Mesenchymal stem cell (in vitro differentiated cells and primary cell): ENCODE measurements around the gene ACVR1C.
"Not testable (repeated sequence)": the region's sequence is repeated elsewhere in the genome, so short reads cannot be mapped to it uniquely, and the experiment has no call there.

Source experiments
- DNase-seq: peaks from one replicate; pipeline ENCODE4 v3.0.0-alpha.2; 2013
- H2AFZ ChIP-seq: one replicate; pipeline ENCODE4 v1.6.1; 2013; ENCODE audit warnings: low read depth, mild to moderate bottlenecking, control low read depth, inconsistent platforms, low read length, moderate library complexity
- H2AK5ac ChIP-seq: 2 replicates; pipeline ENCODE4 v1.6.1; 2013; ENCODE audit warnings: low read length, moderate library complexity, mild to moderate bottlenecking, inconsistent platforms; ENCODE audit not compliant: severe bottlenecking
- H2BK120ac ChIP-seq: one replicate; pipeline ENCODE4 v1.6.1; 2013; ENCODE audit warnings: low read depth, mild to moderate bottlenecking, inconsistent platforms, low read length, moderate library complexity
- H2BK12ac ChIP-seq, 2 experiments: one replicate each; pipeline ENCODE4 v1.6.1; 2013; ENCODE audit warnings: inconsistent platforms in 2 of 2, low read length in 2 of 2, mild to moderate bottlenecking in 2 of 2, moderate library complexity in 2 of 2, control low read depth in 1 of 2
- H2BK15ac ChIP-seq: one replicate; pipeline ENCODE4 v1.6.1; 2013; ENCODE audit warnings: mild to moderate bottlenecking, low read depth, inconsistent platforms; ENCODE audit not compliant: poor library complexity, severe bottlenecking
- H2BK5ac ChIP-seq: 2 replicates; pipeline ENCODE4 v1.6.1; 2013; ENCODE audit warnings: low read depth, mild to moderate bottlenecking, low read length, control low read depth, inconsistent platforms; ENCODE audit not compliant: poor library complexity, severe bottlenecking
- H3K14ac ChIP-seq, 2 experiments: one replicate each; pipeline ENCODE4 v1.6.1; 2013; ENCODE audit warnings: inconsistent platforms in 2 of 2, low read length in 2 of 2, control low read depth in 1 of 2, mild to moderate bottlenecking in 1 of 2, moderate library complexity in 1 of 2
- H3K18ac ChIP-seq, 2 experiments: one replicate each; pipeline ENCODE4 v1.6.1; 2013; ENCODE audit warnings: inconsistent platforms in 2 of 2, low read length in 2 of 2, control low read depth in 1 of 2, low read depth in 1 of 2, mild to moderate bottlenecking in 1 of 2
- H3K23ac ChIP-seq, 2 experiments: one replicate each; pipeline ENCODE4 v1.6.1; 2013; ENCODE audit warnings: inconsistent platforms in 2 of 2, low read length in 2 of 2, mild to moderate bottlenecking in 2 of 2, moderate library complexity in 2 of 2, control low read depth in 1 of 2
- H3K27ac ChIP-seq: 2 replicates; pipeline ENCODE4 v1.5.1; 2013; ENCODE audit warnings: mild to moderate bottlenecking, moderate library complexity, low read length, control low read depth, inconsistent platforms; ENCODE audit not compliant: poor library complexity, severe bottlenecking
- H3K27me3 ChIP-seq, 2 experiments: 2 replicates each; pipeline versions ENCODE4 v1.6.1 to v1.7.0; 2013; ENCODE audit warnings: low read length in 2 of 2, mild to moderate bottlenecking in 2 of 2, moderate library complexity in 2 of 2, control low read depth in 1 of 2, inconsistent platforms in 1 of 2; ENCODE audit not compliant: control insufficient read depth in 1 of 2, insufficient read depth in 1 of 2
- H3K36me3 ChIP-seq, 2 experiments: 2 replicates each; pipeline versions ENCODE4 v1.6.1 to v1.7.0; 2013; ENCODE audit warnings: low read length in 2 of 2, control low read depth in 1 of 2, inconsistent platforms in 1 of 2, low read depth in 1 of 2, mild to moderate bottlenecking in 1 of 2; ENCODE audit not compliant: insufficient read depth in 2 of 2, control insufficient read depth in 1 of 2
- H3K4ac ChIP-seq, 2 experiments: one replicate each; pipeline ENCODE4 v1.6.1; 2013; ENCODE audit warnings: inconsistent platforms in 2 of 2, low read length in 2 of 2, mild to moderate bottlenecking in 2 of 2, moderate library complexity in 2 of 2, control low read depth in 1 of 2, low read depth in 1 of 2
- H3K4me1 ChIP-seq: 2 replicates; pipeline ENCODE4 v1.6.1; 2013; ENCODE audit warnings: low read depth, low read length, control low read depth; ENCODE audit not compliant: control insufficient read depth, insufficient read depth
- H3K4me2 ChIP-seq: 2 replicates; pipeline ENCODE4 v1.6.1; 2013; ENCODE audit warnings: low read length, mild to moderate bottlenecking, inconsistent platforms; ENCODE audit not compliant: poor library complexity, severe bottlenecking
- H3K4me3 ChIP-seq, 2 experiments: 2 replicates each; pipeline versions ENCODE4 v1.5.1 to v1.7.0; 2013; ENCODE audit warnings: low read length in 2 of 2, mild to moderate bottlenecking in 2 of 2, control low read depth in 1 of 2, low read depth in 1 of 2; ENCODE audit not compliant: insufficient read depth in 1 of 2
- H3K79me1 ChIP-seq: replicated peaks from 2 replicates; pipeline ENCODE4 v1.6.1; 2013; ENCODE audit warnings: mild to moderate bottlenecking, control low read depth, low read length, inconsistent platforms; ENCODE audit not compliant: poor library complexity, severe bottlenecking
- H3K9ac ChIP-seq: 2 replicates; pipeline ENCODE4 v1.7.0; 2013; ENCODE audit warnings: mild to moderate bottlenecking, low read length, moderate library complexity
- H3K9me3 ChIP-seq: 2 replicates; pipeline ENCODE4 v1.7.0; 2013; ENCODE audit warnings: mild to moderate bottlenecking, low read length; ENCODE audit not compliant: control insufficient read depth
- H4K8ac ChIP-seq: one replicate; pipeline ENCODE4 v1.6.1; 2013; ENCODE audit warnings: inconsistent platforms, mild to moderate bottlenecking, low read length, moderate library complexity
- H4K91ac ChIP-seq: one replicate; pipeline ENCODE4 v1.6.1; 2013; ENCODE audit warnings: mild to moderate bottlenecking, low read length, inconsistent platforms
- WGBS: methylation state at CpG from one replicate; pipeline ENCODE4 v1.1.7; 2013; ENCODE audit warnings: mixed read lengths; 5-methylcytosine and 5-hydroxymethylcytosine counted together

ACVR1C gene

DNA sequence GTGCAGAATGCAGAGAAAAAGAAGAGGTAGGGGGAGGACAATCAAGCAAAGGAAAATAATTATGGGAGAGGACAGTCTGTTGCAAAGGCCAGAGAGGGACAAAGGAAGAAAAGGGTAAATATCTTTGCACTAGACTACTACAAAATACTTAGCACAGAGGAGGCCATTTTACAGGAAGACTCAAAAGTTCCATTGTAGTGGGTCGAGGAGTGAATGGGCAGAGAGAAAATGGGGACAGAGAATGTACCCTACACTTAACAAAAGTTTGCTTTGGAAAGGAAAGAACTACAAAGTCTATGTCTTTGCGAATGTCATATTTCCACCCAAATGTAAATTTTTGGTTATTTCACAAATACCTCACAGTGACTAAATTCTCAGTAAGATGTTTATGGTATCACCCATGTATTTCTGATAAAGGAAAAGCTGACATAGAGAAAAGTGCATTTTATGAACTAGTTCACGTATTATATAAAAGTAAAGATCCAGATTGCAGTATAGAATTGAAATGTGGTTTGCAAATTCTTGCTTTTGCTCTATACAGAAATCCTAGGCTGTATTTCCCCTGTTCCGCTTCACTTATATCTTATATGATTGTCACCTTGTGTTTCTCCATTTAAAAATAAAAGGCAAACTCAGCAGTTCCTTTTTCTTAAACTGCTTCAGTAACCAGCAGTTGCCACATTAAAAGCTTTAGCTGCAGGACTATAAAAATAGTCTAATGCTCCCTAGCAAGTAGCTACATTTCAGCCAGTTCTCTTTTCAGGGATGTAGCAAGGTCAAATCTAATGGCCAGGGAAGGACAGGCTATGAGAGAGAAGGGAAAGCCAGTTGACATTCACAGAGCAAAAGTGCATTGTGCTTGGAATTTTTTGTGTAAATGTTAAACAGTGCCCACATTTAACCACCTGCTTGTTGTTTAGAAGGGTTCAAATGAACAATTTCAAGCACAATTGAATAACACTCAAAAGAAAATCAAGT lies 105.1 kb downstream of the ACVR1C start:
- H2BK5ac ChIP-seq, result no peak overlapping the region
- H3K9ac ChIP-seq, result no peak overlapping the region
- no peaks in the 10 kb centered on the region for H3K9me3 ChIP-seq
- H3K4me1 ChIP-seq, result no peaks in the 10 kb centered on the region
- H3K23ac ChIP-seq, result no peak overlapping the region
- H2BK120ac ChIP-seq, result no peak overlapping the region
- H2BK15ac ChIP-seq, result no peak overlapping the region
- no peaks in the 10 kb centered on the region for H3K27me3 ChIP-seq
- no peak overlapping the region for H4K91ac ChIP-seq
- H2AFZ ChIP-seq, result no peak overlapping the region
- no peak overlapping the region for H3K27ac ChIP-seq
- H4K8ac ChIP-seq, result no peak overlapping the region
- no peak overlapping the region for H3K14ac ChIP-seq
- no peak overlapping the region for H3K4me3 ChIP-seq
- no peak overlapping the region for H2BK12ac ChIP-seq
- no peaks in the 10 kb centered on the region for H3K36me3 ChIP-seq
- H3K79me1 ChIP-seq, result no peaks in the 10 kb centered on the region
- DNase-seq, result no peak
- no peak overlapping the region for H3K4me2 ChIP-seq
- H3K4ac ChIP-seq, result no peak overlapping the region
- no peak overlapping the region for H2AK5ac ChIP-seq
- 100% methylated on average over 1 of the region's 4 CpGs for WGBS
- no peak overlapping the region for H3K18ac ChIP-seq

DNA sequence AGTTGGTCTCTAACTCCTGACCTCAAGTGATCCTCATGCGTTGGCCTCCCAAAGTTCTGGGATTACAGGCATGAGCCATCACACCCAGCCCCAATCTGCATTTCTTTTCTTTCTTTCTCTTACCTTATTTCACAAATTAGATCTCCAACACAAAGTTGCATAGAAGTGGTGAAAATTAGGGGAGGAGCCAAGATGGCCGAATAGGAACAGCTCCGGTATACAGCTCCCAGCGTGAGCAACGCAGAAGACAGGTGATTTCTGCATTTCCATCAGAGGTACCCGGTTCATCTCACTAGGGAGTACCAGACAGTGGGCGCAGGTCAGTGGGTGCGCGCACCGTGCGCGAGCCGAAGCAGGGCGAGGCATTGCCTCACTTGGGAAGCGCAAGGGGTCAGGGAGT lies 113.7 kb downstream of the ACVR1C start:
- not testable (repeated sequence) for H2BK12ac ChIP-seq, H2AFZ ChIP-seq, H3K27ac ChIP-seq, H3K18ac ChIP-seq, H2BK120ac ChIP-seq, H2BK5ac ChIP-seq, H4K8ac ChIP-seq, H4K91ac ChIP-seq, H2BK15ac ChIP-seq, H3K4me3 ChIP-seq, H3K4me1 ChIP-seq, H3K4ac ChIP-seq, H3K14ac ChIP-seq, H3K9ac ChIP-seq, H2AK5ac ChIP-seq, H3K79me1 ChIP-seq, H3K23ac ChIP-seq, H3K27me3 ChIP-seq, DNase-seq, H3K9me3 ChIP-seq, H3K36me3 ChIP-seq, H3K4me2 ChIP-seq
- 93% methylated on average over 10 of the region's 15 CpGs for WGBS

GRCh38 chr2:157509744-157510143 lies 118.9 kb downstream of the ACVR1C start:
- Histone ChIP-seq H2AK5ac (no peak overlapping the region), H3K9me3 (peaks cover 16% of the 10 kb centered on the region), H2AFZ (no peak overlapping the region), H2BK15ac (no peak overlapping the region), H3K4ac (no peak overlapping the region), H2BK120ac (no peak overlapping the region), H3K14ac (no peak overlapping the region), H3K4me3 (no peak overlapping the region), H3K9ac (no peak overlapping the region), H3K27me3 (no peaks in the 10 kb centered on the region), H3K27ac (no peak overlapping the region), H3K36me3 (no peaks in the 10 kb centered on the region), H2BK12ac (no peak overlapping the region), H3K4me1 (no peaks in the 10 kb centered on the region), H4K91ac (no peak overlapping the region), H3K23ac (no peak overlapping the region), H2BK5ac (no peak overlapping the region), H3K4me2 (no peak overlapping the region), H4K8ac (no peak overlapping the region), H3K79me1 (no peaks in the 10 kb centered on the region), H3K18ac (no peak overlapping the region)
- DNase-seq, result no peak
- 91% methylated on average over 1 of the region's 2 CpGs for WGBS

- Histone ChIP-seq H3K14ac (no peak overlapping the region), H3K4me2 (no peak overlapping the region), H3K27me3 (no peaks in the 10 kb centered on the region), H2AK5ac (no peak overlapping the region), H2BK12ac (no peak overlapping the region), H3K4me3 (no peak overlapping the region), H3K36me3 (no peaks in the 10 kb centered on the region), H3K18ac (no peak overlapping the region), H3K23ac (no peak overlapping the region), H4K91ac (no peak overlapping the region), H3K4me1 (no peaks in the 10 kb centered on the region), H3K27ac (no peak overlapping the region), H3K4ac (no peak overlapping the region), H2BK5ac (no peak overlapping the region), H2AFZ (no peak overlapping the region), H4K8ac (no peak overlapping the region), H2BK15ac (no peak overlapping the region), H2BK120ac (no peak overlapping the region), H3K79me1 (no peaks in the 10 kb centered on the region), H3K9ac (no peak overlapping the region), H3K9me3 (peaks cover 16% of the 10 kb centered on the region)
- 94% methylated on average over 2 of the region's 3 CpGs for WGBS
- no peak for DNase-seq
Observed at GRCh38 chr2:157508676-157509075, 120.0 kb downstream of the ACVR1C start.
